Middle frontal gyrus (tissue), 1 donor: Measurements from ENCODE around the gene KLHDC8B.

Experiments
- DNase-seq: peaks from one replicate; pipeline ENCODE4 v3.0.0-alpha.2; 2015; ENCODE audit warnings: low spot score; ENCODE audit errors: extremely low spot score

Gene KLHDC8B

GRCh38 chr3:49171119-49171774 is at the start of gene KLHDC8B:
TSS of gene KLHDC8B (plus strand) at chr3:49171598. CDS start at chr3:49172770, 1,172 bp downstream.
- peak; percentile 58 for DNase-seq

DNA sequence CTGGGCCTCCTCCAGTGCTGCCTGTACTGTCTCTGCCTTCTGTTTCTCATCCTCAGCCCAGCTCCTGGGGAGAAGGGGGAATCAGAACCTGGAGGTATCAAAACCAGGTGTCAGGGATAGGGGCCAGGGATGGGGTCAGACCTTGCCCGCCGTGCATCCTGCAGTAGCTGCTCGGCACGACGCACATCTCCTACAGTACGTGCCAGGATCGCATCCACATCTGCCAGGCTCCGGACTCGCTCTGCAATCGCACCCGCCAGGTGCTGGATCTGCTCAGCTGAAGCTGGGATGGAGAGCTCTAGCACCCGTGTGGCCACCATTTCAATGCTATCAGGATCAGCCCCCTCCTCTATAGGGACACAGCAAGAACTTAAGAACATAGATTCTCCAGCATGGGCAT is 49.4 kb upstream of the KLHDC8B start:
- no peak for DNase-seq

DNA sequence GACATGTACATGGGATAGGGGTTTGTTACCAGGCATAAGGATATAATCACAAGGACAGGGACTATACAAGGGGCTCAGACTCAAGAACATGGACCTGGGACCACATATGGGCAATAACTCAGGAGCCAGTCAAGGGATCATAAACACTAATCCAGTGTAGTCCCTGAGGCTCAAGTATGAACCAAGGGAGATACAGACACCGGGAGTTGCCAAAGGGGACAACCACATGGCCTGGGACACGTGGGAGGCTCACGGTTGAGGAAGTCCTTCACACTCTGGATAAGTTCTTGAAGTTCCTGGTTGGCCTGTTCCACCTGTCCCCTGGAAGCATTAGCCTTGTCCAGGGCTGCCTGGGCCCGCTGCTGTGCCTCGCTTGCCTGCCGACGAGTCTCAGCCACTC is 48.9 kb upstream of the KLHDC8B start:
- DNase-seq = no peak

DNA sequence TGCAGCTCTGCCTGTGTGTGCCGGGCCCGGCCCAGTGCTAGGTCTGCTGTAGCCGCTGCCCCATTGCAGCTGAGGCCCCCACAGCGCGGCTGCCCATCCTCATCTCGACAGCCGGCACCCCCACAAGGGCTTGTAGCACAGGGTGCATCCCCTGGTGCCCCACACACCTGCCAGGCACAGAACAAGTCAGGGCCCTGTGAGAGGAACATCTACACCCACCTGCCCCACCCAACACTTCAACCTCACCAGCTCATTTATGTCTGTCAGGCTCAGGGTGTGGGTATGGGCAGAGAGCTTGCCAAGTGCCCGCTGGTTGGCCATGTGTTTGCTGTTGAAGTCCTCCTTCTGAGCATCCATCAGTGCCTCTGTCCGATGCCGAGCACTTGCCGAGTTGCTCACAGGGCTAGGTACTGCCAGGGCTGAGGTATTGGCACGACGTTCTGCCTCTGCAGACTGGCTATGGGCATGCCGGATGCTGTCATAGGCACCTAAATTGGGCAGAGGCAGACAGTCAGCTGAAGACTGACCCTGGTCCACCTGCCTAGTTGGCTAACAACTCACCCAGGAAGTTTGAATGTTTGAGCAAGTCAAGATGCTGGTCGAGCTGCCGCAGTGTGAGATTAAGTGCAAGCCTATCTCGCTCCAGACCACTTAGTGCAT is 48.4 kb upstream of the KLHDC8B start:
- DNase-seq = no peak

- DNase-seq = no peak
Measured at GRCh38 chr3:49123687-49124086, 47.7 kb upstream of the KLHDC8B start.

DNA sequence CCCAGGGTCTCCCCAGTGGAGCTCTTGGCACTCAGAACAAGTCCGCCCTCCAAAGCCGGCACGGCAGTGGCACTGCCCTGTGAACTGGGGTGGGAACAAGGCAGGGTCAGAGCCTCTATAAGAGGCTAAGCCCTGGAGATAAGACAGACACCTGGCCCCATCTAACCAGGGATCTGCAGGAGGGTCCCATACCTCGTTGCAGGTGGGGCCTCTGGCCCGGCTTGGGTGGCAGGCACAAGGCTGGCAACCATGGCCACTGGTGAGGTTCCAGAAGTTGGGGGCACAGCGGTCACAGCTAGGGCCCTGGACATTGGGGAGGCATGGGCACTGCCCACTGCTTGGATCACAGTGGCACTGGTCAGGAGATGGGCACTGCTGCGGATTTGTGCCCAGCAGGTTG is 47.2 kb upstream of the KLHDC8B start:
- no peak for DNase-seq

DNA sequence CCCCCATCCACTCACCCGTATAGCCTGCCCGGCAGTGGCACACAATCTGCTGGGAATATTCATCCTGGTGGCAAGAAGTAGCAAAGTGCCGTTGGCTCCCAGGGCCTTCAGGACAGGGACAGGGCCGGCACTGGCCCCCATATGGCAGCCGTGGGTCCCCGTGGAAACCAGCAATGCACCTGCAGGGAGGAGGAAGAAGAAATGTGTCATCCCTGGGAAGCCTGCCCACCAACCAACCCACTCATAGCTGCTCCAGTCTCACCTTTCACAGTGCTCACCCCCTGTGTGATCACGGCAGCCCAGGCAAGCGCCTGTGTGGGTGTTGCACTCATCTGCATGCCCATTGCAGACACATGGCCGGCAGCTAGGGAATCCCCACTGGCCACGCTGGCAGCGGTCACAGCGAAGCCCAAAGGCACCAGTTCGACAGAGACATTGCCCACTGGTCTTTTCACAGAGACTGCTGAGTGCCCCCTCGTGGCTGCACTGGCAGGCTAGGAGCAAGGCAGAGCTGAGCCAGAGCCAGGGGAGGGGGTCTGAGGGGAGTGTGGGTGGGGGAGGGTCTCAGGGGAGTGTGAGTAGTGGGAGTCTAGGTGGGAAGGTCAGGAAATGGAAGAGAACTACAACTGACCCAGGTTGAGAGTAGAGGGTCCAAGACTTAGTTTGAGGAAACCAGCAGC is 46.3 kb upstream of the KLHDC8B start:
- no peak for DNase-seq

- DNase-seq = no peak
Measured at GRCh38 chr3:49131040-49131439, 40.4 kb upstream of the KLHDC8B start.

GRCh38 chr3:49131576-49131975 is 39.8 kb upstream of the KLHDC8B start:
- no peak for DNase-seq

DNA sequence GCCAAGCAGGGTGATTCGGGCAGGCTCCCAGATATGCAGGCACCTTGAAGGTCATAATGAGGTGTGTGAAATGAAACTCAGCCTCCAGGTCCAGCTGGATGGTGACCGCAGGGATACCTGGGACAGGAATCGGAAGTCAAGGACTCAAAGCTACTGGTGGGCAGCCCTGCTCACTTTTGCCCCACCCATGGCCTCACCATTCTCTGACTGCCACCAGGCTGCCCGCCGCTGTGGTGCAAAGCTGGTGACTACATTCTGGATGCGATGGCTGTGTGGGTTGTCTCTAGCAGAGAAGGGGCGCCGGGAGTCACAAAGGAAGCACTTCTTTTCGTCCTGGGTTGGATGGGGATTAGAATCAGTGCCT is 39.3 kb upstream of the KLHDC8B start:
- no peak for DNase-seq

- peak; percentile 24 for DNase-seq
Measured at GRCh38 chr3:49132437-49133225, 38.8 kb upstream of the KLHDC8B start, which contains the start of gene LAMB2. TSS of gene LAMB2 (minus strand) at chr3:49133050. CDS start at chr3:49132867, 183 bp downstream.

DNA sequence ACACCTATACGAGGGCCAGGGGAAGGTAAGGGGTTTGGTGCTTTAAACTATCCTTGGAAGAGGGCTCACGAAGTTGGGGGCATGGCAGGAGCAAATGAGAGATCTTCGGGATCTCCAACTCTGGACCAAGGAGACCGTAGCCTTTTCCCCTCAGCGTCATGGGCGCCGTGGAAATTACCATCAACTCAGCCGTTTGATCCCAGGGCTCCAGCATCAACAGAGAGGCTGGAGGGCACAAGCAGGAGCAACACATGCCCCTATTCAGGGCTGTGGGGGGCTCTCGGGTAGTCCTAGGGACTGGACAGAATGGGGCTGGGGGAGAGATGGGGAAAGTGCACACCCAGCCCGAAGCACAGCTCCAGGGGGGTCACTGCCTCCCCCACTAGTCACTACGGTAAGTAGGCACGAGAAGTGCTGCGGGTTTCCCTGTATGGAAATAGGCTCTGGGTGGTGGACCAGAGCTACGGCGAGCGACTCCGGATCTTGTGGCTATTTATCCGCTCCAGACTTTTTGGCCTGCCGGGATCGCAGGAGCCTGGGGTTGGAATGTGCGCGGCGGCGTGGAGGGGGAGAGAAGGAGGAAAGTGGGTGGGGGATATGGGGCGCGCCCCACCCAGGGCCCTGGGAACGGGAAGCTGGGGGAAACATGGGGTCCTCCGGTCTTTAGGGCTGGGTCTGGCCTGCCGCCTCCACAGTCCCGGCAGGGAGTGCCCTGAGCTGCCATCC is 38.0 kb upstream of the KLHDC8B start:
- peak; percentile 74 for DNase-seq

DNA sequence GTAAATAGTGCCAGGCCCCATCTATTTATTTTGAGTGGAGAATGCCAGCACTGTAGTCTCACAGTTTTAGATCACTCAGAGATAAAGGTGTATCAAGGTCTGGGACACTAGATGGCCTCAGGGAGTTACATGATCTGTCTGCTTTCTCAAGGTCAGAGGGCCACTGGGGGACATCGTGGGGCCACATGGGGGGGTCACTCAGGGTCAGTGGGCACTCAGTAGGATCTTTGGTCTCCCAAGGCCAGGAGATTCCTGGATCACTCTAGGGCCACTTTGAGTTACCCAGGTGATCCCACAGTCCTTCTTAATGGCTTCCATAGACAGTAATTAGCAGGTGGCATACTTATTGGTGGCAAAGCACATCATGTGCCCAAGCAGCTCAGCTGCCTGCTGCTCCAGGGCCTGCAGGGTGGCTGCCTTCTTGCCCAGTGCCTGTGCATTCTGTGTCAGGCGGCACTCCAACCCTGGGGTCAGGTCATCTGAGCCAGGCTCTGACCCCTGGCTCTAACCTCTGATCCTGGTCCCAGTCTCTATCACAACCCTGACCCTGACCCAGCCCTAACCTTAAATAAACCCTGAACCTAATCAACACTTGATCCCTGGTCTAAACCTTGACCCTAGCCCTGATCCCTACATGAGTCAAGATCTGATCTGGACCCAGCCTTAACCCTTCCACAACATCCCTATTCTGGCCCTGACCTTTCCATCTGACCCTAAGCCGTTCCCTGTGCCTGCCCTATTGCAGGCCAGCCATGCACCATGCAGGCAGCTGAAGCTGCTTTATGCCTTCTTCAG is 36.7 kb upstream of the KLHDC8B start:
- no peak for DNase-seq

GRCh38 chr3:49135499-49135898 is 35.9 kb upstream of the KLHDC8B start:
- no peak for DNase-seq

DNA sequence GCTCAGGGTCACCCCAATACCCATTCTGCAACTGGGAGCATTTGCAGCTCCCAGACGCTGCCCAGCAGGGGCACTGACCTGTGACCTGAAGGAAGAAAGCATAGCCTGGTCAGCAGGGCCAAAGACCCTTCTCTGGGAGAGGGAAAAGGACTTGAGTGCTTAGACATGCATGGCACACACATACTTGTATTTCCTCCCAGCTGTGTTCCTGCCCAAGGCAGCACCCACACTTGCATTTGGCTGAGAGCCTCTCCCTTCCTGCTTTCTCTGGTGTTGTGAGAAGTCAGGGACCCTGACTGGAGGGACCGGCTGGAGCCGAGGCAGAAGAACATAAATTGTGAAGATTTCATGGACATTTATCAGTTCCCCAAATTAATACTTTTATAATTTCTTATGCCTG is 31.3 kb upstream of the KLHDC8B start:
- DNase-seq = no peak

- DNase-seq = no peak
Measured at GRCh38 chr3:49148159-49148558, 23.2 kb upstream of the KLHDC8B start.

- no peak for DNase-seq
Measured at GRCh38 chr3:49151610-49152009, 19.8 kb upstream of the KLHDC8B start.

GRCh38 chr3:49153349-49153912 is 18.0 kb upstream of the KLHDC8B start:
- DNase-seq = no peak

- no peak for DNase-seq
Measured at GRCh38 chr3:49157289-49157688, 14.1 kb upstream of the KLHDC8B start.

DNA sequence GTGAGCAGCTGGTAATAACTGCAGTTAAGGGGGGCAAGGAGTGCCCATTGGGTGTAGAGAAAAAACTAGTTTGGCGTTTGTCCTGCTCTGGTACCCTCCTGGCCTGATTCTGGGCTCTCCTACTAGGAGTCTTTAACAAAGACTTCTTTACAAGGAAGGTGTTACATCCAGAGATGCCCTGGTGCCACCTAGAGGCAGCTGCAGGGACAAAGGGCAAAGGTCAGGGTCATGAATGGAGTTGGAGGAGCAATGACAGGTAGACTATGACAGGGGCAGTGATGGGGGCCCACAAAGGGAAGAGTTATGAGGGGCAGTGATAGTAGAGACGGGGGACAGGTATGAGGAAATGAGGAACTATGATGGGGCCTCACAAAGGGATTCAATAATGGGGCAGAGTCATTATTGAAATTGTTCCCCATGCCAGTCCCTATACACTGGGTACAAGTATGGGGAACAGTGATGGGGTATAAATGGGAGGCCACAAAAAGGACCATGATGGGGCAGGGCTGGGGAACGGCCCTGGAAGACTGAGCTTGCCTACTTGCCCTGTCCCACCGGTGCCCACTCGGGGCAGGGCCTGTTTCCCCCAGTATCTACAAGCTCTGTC is 13.2 kb upstream of the KLHDC8B start:
- no peak for DNase-seq
